HL-60 (cell line): ENCODE measurements around the gene SMIM24.
"Not testable (repeated sequence)": the region's sequence is repeated elsewhere in the genome, so short reads cannot be mapped to it uniquely, and the experiment has no call there.

ENCODE experiments used
- DNase-seq, 2 experiments: peaks; one replicate each; pipeline ENCODE4 v3.0.0-alpha.2; 2010 to 2020; ENCODE audit warnings: low read depth in 1 of 2, low spot score in 1 of 2
- H3K27ac ChIP-seq: fragments of 250-450 bp; sonication (Bioruptor Pico); replicated peaks from 2 replicates; pipeline ENCODE4 v1.5.1; 2020; ENCODE audit warnings: mild to moderate bottlenecking, moderate library complexity
- H3K27me3 ChIP-seq: fragments of 250-450 bp; sonication (Bioruptor Pico); 2 replicates; pipeline ENCODE4 v1.5.1; 2021; ENCODE audit warnings: mild to moderate bottlenecking, moderate library complexity; ENCODE audit not compliant: insufficient read depth, poor library complexity, severe bottlenecking
- H3K4me3 ChIP-seq: replicated peaks from 2 replicates; pipeline ENCODE4 v1.5.1; 2011; ENCODE audit warnings: mild to moderate bottlenecking, control low read depth, low read length; ENCODE audit not compliant: insufficient read depth
- CTCF ChIP-seq: IDR thresholded peaks from one replicate; pipeline ENCODE4 v1.5.1; 2011; ENCODE audit warnings: low read length, control low read depth, inconsistent platforms; ENCODE audit not compliant: insufficient read depth
- GABPA ChIP-seq: IDR thresholded peaks from 2 replicates; pipeline ENCODE4 v1.6.1; 2012; ENCODE audit warnings: low read depth
- POLR2AphosphoS5 ChIP-seq: IDR thresholded peaks from 2 replicates; pipeline ENCODE4 v1.6.1; 2012; ENCODE audit warnings: low read depth
- REST ChIP-seq: IDR thresholded peaks from 2 replicates; pipeline ENCODE4 v1.6.1; 2012; ENCODE audit warnings: low read depth; ENCODE audit not compliant: insufficient replicate concordance
- SPI1 ChIP-seq: IDR thresholded peaks from 2 replicates; pipeline ENCODE4 v1.6.1; 2012; ENCODE audit warnings: low read depth, mild to moderate bottlenecking, borderline replicate concordance

Gene SMIM24

GRCh38 chr19:3431760-3432397 lies 48.4 kb downstream of the SMIM24 start:
- no peaks in the 10 kb centered on the region for H3K27me3 ChIP-seq
- H3K4me3 ChIP-seq = no peak overlapping the region
- no peak overlapping the region for H3K27ac ChIP-seq
- no peak for DNase-seq
- TF ChIP-seq REST = no peak
- no peak for TF ChIP-seq POLR2AphosphoS5
- TF ChIP-seq GABPA = no peak
- no peak for TF ChIP-seq CTCF
- no peak for TF ChIP-seq SPI1

GRCh38 chr19:3430366-3430680 lies 50.0 kb downstream of the SMIM24 start:
- H3K27me3 ChIP-seq, H3K4me3 ChIP-seq, DNase-seq: not testable (repeated sequence)
- H3K27ac ChIP-seq = peak overlapping the region; percentile 31; the same call in 1 of the 2 replicates

- Histone ChIP-seq H3K27me3 (no peaks in the 10 kb centered on the region), H3K27ac (no peak overlapping the region), H3K4me3 (no peak overlapping the region)
- no peak for DNase-seq
- TF ChIP-seq REST (no peak), CTCF (no peak), SPI1 (no peak), GABPA (no peak), POLR2AphosphoS5 (no peak)
Measured at GRCh38 chr19:3426433-3426832, 53.9 kb downstream of the SMIM24 start.
